ENCODE data around the gene ZNF580.

ZNF580 gene, protein sequence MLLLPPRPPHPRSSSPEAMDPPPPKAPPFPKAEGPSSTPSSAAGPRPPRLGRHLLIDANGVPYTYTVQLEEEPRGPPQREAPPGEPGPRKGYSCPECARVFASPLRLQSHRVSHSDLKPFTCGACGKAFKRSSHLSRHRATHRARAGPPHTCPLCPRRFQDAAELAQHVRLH

GRCh38 chr19:55640577-55641425, at the start of gene ZNF580:
Gene ZNF580 (plus strand): TSS chr19:55641002. CDS start chr19:55642509, 1,507 bp downstream.
- TF ChIP-seq CEBPB (IDR thresholded peaks at IDR 0.05) (no peak), TAF1 (IDR thresholded peaks at IDR 0.05; ENCODE audit: low read depth) (peak; percentile 70), EGR1 (IDR thresholded peaks at IDR 0.05) (0 out of 2 replicates have a peak, but pooled peaks have one; percentile 3), ZBTB7A (IDR thresholded peaks at IDR 0.05; ENCODE audit: low read depth) (peak; percentile 83)
- TF ChIP-seq, protein P1, sequence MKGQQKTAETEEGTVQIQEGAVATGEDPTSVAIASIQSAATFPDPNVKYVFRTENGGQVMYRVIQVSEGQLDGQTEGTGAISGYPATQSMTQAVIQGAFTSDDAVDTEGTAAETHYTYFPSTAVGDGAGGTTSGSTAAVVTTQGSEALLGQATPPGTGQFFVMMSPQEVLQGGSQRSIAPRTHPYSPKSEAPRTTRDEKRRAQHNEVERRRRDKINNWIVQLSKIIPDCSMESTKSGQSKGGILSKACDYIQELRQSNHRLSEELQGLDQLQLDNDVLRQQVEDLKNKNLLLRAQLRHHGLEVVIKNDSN (IDR thresholded peaks at IDR 0.05) = no peak
- TF ChIP-seq, protein P2, sequence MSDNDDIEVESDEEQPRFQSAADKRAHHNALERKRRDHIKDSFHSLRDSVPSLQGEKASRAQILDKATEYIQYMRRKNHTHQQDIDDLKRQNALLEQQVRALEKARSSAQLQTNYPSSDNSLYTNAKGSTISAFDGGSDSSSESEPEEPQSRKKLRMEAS (IDR thresholded peaks at IDR 0.05) = peak; percentile 44; the same call in 1 of the 2 replicates

DNA sequence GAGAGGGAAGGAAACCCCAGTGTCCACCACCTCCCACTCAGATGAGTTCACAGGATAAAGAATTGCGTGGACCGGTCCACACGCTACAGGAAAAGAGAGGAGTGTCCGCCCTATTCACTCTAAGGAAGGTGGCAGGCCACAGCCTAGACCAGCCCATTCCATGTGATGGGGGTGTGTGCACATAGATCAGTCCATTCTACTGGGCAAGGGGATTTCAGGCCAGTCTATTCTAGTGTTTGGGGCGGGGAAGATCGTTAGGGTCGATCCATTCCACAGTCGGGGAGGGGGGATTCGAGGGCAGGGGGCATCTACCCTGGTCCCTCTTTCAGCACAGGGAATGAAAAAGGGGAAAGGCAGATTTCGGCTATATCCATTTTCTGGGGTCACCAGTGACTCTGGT, 49.2 kb upstream of the ZNF580 start:
- TF ChIP-seq CREB1 (IDR thresholded peaks at IDR 0.05; ENCODE audit: low read depth) = no peak
- TF ChIP-seq, protein P2 (IDR thresholded peaks at IDR 0.05) = no peak
- TF ChIP-seq FOXM1 (IDR thresholded peaks at IDR 0.05; ENCODE audit: borderline replicate concordance, low read depth) = no peak
- TF ChIP-seq ZBTB7A (IDR thresholded peaks at IDR 0.05; ENCODE audit: low read depth) = no peak

DNA sequence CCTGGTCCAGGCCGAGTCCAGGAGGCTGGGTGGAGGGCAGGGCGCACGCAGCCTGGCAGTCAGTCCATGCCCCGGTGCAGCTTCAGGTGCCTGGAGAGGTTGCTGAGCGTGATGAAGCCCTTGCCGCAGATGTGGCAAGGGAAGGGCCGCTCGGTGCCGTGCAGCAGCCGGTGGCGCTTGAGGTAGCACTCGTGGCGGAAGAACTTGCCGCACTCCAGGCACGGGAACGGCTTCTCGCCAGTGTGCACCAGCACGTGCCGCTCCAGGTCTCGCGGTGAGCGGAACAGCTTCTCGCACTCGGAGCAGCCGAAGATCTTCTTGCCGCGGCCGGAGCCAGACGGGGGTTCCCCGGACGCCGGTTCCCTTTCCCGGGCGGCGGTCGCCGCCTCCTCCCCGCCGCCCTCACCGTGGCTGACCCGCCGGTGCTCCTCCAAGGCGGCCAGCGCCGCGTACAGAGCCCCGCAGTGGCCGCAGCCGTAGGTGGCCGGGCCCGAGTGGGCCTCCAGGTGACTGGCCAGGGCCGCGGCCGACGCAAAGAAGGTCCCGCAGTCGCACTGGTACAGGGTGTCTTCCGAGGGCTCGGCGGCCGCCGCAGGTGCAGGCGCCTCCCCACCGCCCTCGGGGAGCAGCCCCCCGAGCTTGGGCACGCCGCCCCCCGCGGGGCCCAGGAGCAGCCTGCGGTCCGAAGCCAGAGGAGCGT, 48.3 kb upstream of the ZNF580 start:
- TF ChIP-seq YY1 (IDR thresholded peaks at IDR 0.05; ENCODE audit: low read depth) (no peak), TAF1 (IDR thresholded peaks at IDR 0.05; ENCODE audit: low read depth) (no peak), CREB1 (IDR thresholded peaks at IDR 0.05; ENCODE audit: low read depth) (no peak), NFIC (IDR thresholded peaks at IDR 0.05) (no peak), EP300 (IDR thresholded peaks at IDR 0.05; ENCODE audit: borderline replicate concordance) (no peak), TEAD4 (IDR thresholded peaks at IDR 0.05) (no peak), FOXM1 (IDR thresholded peaks at IDR 0.05; ENCODE audit: borderline replicate concordance, low read depth) (no peak), REST (IDR thresholded peaks at IDR 0.05; ENCODE audit: low read depth) (no peak), RAD21 (IDR thresholded peaks at IDR 0.05; ENCODE audit: low read depth) (no peak), TCF12 (IDR thresholded peaks at IDR 0.05; ENCODE audit: low read depth) (no peak), EGR1 (IDR thresholded peaks at IDR 0.05) (no peak)
- TF ChIP-seq, protein P1 (IDR thresholded peaks at IDR 0.05) = no peak
- TF ChIP-seq, protein P2 (IDR thresholded peaks at IDR 0.05) = no peak

GRCh38 chr19:55593096-55593772, 47.6 kb upstream of the ZNF580 start:
- TF ChIP-seq, protein P1 (IDR thresholded peaks at IDR 0.05) = no peak
- TF ChIP-seq CEBPB (IDR thresholded peaks at IDR 0.05) = no peak
- TF ChIP-seq NFIC (IDR thresholded peaks at IDR 0.05) = no peak
- no peak for TF ChIP-seq EP300 (IDR thresholded peaks at IDR 0.05; ENCODE audit: borderline replicate concordance)
- no peak for TF ChIP-seq TEAD4 (IDR thresholded peaks at IDR 0.05)
- TF ChIP-seq EGR1 (IDR thresholded peaks at IDR 0.05) = no peak
- TF ChIP-seq ZBTB7A (IDR thresholded peaks at IDR 0.05; ENCODE audit: low read depth) = no peak
- no peak for TF ChIP-seq REST (IDR thresholded peaks at IDR 0.05; ENCODE audit: low read depth)
- no peak for TF ChIP-seq TCF12 (IDR thresholded peaks at IDR 0.05; ENCODE audit: low read depth)
- no peak for TF ChIP-seq TAF1 (IDR thresholded peaks at IDR 0.05; ENCODE audit: low read depth)

Data from Ishikawa (cell line).